Esophagus mucosa (tissue), 1 donor: ENCODE results near the gene FAM216A. TPM values are rescaled to one million over a fixed set of nuclear protein-coding genes. Genes with fewer than 3 reads are reported as not detected.
"Not testable (repeated sequence)": the region's sequence is repeated elsewhere in the genome, so short reads cannot be mapped to it uniquely, and the experiment has no call there.

Experiments used
- ATAC-seq: fragments of 200-7000 bp; cut with Tn5 transposase; one replicate; pipeline ENCODE4 v1.9.1; 2020
- total RNA-seq: library from RNA; stranded (reverse); gene quantifications from one replicate; pipeline ENCODE4 v1.2.4, GENCODE V29; 2023
- donor health status: DM: yes; HTN: yes; CAD: no.

Gene FAM216A
- total RNA-seq, 1 donor from 2014 or later: 2.2 TPM

DNA sequence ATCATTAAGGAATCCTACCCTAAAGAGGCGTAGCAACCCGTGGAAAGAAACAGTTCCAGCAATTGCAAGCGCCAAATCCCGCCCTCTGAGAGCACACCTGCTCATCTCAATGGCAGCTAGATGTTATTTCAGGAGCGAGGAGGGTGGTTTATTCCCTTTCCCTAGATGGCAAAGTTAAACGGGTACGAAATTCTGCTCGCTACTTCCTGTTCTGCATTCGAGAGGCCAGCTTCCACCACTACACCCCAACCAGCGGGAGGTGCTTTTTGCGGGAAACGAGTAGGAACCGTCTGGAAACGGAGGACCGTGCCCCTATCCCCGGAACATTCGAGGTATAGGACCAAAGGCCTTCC is 32.7 kb downstream of the FAM216A start:
- ATAC-seq: peak; percentile 65

DNA sequence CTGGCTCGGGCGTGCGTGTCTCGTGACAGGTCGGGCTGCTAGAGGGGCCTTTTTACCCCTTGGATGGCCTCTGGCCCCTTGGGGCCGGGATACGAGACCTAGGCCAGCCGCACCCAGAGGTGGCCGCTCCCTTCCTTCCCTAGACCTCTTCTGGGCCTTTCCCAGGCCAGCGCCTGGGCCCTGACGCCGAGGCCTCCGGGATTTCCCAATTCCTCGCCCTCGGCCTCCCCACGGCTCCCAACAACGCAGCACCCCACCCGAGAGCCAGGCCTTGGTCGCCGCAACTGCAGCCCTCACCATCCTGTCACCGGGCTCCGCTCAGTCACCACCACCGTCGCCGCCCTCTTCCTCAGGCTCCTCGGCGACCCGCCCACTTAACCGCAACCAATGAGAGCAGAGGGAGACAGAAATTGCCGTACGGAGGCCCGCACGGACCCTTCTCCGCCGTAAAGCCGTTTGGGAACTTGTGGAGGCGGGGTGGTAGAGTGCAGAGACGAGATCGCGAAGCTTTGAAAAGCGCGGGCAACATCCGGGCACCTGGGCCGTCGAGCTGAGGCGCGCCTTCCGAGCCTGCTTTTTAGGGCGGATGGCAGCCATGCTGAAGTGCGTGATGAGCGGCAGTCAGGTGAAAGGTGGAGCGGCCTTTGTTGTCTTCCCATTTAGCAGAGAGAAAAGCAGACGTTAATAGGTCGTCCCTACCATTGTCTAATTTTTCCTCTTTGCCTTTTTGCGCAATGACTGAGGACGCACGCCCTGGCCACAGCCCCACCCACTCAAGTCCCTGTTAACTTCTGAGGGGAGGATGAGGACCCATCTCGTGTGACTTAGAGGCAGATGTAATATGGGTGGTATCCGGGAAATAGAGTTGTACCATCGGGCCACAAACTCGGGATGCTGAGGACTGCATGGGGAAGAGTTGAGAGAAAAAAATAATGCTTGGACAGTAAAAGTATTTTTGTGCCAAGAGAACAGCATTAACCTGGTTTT is 33.4 kb downstream of the FAM216A start, which contains the start of the genes RAD9B and VPS29:
TSS of gene RAD9B (plus strand) at position 580 of the 987 bp plus-strand sequence. CDS start at position 587, 7 bp downstream.
TSS of gene VPS29 (minus strand) at position 360 of the 987 bp plus-strand sequence. CDS start at position 300, 60 bp downstream.
- ATAC-seq: peak; percentile 98

DNA sequence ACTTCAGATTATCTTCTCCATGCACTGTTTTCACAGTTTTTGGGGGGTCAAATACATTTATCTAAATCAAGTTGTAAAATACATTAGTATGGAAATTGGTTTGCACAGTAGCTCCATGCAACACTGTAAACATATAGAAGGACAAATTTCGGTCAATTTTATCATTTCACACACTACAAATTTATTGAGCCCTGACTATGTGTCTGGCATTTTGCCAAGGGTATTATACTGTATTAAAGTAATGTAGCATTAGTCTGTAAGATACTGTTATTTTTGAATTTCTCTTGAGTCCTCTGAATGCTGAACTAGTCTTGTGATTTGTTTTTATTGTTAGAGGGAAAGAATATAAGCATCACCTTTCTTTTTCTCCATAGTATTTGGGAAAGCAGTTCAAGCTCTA is 34.8 kb downstream of the FAM216A start:
- ATAC-seq: no peak

DNA sequence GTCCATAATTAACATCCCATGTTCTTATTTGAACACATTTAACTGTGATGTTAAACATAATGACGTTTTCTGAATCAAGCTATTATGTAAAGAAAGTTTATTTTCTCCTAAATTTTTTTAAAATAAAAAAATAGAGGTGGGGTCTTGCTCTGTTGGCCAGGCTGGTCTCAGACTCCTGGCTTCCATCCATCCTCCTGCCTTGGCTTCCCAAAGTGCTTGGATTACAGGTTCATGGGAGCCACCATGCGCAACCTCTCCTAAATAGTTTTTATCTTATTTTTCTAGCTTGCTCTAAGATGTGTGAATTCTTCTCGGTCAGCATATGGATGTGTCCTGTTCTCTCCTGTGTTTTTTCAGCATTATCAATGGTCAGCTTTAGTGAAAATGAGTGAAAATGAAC is 36.7 kb downstream of the FAM216A start:
- no peak for ATAC-seq

DNA sequence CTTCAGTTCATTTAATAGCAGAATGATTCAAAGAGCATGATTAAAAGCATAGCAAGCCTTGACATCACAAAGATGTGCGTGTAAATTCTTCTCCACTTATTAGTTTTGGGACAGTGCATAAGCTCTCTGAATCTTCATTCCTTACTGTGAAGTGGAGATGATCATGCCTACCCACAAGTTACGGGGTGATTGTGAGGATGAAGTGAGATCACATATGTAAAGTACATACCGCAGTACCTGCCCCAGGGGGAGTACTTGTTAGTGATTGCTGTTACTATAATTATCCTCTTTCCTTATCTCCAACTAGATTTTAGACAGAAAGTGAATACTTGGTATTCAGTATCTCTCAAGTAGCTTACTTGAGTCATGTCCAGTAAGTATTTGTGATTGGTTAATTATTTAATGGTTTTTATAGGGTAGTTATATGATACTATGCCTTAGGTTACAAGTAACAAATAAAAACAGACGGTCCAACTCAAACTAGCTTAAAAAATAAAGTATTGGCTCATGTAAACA is 39.5 kb downstream of the FAM216A start:
- ATAC-seq: no peak

DNA sequence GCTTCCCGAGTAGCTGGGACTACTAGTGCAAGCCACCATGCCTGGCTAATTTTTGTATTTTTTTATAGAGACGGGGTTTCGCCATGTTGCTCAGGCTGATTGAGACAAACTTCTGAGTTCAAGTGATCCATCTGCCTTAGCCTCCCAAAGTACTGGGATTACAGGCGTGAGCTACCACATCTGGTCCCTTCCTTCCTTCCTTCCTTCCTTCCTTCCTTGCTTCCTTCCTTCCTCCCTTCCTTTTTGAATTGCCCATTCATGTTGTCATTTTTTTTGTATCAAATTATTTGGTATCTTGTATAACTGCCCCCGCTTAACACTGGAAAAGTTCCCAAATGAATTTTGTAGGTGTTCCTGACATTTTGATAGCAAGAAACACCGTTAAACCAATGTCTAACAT is 45.2 kb downstream of the FAM216A start:
- ATAC-seq: no peak

DNA sequence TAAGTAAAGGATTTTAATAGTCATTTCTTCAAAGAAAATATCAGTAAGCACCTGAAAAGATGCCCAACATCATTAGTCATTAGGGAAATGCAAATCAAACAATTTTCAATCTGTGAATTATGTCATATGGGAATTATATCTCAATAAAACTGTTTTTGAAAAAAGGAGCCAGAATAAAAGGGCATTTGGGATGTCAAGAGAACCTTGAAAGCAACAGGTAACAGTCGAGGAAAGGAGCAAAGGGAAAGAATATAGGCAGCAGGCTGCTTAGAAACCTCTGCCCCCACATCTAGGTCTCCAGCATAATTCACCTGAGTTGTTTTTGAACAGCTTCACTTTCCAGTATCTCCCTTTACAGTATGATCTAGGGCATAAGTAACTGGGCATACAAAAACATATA is 45.7 kb downstream of the FAM216A start:
- no peak for ATAC-seq

DNA sequence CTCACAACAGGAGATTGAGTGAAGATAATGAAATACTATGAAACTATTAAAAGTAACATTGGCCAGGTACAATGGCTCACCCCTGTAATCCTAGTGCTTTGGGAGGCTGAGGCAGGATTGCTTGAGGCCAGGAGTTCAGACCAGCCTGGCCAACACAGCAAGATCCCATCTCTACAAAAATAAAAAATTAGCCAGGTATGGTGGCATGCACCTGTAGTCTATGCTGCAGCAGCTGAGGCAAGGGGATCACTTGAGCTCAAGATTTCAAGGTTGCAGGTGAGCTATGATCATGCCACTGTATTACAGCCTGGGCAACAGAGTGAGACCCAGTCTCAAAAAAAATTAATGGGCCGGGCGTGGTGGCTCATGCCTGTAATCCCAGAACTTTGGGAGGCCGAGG is 48.4 kb downstream of the FAM216A start:
- ATAC-seq: no peak

DNA sequence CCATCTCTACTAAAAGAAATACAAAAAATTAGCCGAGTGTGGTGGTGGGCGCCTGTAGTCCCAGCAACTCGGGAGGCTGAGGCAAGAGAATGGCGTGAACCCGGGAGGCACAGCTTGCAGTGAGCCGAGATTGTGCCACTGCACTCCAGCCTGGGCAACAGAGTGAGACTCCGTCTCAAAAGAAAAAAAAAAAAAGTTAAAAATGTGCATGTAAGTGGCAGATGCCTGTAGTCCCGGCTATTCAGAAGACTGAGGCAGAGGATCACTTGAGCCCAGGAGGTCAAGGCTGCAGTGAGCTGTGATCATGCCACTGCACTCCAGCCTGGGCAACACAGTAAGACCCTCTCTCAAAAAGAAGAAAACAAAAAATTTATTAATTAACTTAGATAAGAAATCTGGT is 49.4 kb downstream of the FAM216A start:
- ATAC-seq: not testable (repeated sequence)

DNA sequence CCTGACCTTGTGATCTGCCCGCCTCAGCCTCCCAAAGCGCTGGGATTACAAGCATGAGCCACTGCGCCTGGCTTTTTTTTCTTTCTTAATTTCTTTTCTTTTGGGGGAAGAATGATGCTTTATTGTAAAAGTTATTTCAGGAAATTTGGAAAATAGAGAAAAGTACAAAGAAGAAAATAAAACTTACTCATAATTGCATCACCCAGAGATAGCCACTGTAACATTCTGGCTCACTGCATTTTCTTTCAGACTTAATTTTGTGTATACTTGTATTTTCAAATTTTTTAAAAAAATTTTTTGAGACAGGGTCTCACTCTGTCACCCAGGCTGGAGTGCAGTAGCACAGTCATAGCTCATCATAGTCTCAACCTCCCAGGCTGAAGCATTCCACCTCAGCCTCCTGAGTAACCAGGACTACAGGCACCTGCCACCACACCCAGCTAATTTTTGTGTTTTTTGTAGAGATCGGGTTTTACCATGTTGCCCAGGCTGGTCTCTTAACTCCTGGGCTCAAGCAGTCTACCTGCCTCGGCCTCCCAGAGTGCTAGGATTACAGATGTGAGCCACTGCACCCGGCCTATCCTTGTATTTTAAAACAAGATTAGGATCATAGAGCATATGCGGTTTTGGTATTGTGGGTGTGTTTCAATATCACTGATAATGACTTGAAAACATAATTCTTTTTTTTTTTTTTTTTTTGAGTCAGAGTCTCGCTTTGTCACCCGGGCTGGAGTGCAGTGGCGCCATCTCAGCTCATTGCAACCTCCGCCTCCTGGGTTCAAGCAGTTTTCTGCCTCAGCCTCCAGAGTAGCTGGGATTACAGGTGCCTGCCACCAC is 52.4 kb downstream of the FAM216A start:
- not testable (repeated sequence) for ATAC-seq

DNA sequence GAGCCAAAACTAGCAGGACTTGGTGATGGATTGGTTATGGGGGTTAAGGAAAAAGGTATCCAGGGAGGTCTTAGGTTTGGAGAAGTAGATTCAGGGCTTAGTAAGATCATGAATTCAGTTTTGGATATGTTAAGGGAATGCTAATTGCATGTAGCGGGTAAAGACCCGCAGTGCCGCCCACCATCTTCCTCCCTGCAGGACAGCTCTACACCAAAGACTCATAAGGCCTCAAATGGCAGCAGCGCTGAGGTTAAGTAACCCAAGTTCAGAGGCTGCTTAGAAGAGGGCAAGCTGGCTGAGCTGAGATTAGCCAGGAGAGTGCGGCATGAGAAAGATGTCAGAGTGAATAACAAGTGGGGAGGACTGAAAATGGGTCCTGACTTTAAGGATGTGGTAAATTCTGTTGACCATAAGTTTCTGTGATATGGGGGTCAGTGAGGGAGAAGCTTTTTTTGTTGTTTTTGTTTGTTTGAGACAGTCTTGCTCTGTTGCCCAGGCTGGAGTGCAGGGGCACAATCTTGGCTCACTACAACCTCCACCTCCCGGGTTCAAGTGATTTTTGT is 59.7 kb downstream of the FAM216A start:
- no peak for ATAC-seq

DNA sequence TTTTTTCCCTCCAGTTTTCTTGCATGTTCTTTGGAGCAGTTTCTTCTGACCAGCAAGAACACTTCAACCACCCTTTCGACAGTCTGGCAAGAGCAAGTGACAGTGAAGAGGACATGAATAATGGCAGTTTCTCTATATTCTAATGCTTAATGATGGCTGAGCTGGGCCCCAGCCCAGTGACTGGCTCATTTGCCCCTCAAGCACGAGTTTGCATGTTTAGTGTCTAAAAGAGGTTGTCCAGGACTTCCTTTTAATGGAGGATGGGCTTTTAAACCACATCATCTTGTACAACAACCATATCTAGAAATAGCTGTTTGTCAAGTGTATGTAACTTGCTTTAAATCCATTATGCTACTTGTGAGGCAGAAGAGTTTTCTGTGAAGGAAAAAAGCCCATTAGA is 61.9 kb downstream of the FAM216A start:
- no peak for ATAC-seq

DNA sequence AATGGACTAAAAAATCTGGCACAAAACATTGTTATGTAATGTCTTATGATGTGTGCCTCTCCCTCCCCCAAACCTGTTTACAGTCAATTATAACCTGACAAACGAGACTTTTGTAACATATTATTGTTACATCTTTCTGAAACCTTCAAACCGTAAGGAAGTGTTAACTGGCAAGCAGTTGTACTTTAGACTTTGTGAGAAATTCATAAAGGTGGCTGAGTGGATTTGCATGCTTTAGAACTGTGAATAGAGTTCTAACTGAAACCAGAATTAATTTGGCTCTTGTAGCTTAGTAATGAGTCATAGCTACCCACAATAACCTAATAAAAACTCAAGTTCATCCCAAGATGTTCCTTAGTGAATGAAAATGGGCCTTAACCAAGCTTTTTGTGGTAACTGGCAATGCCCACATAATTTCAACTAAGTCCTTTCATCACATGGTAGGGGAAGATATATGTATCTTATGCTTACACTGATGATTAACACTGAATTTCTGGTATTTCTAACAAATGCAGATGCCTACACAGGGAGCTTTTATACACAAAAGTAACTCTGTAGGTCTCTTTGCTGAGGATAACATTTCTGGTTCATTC is 63.2 kb downstream of the FAM216A start:
- peak; percentile 75 for ATAC-seq

DNA sequence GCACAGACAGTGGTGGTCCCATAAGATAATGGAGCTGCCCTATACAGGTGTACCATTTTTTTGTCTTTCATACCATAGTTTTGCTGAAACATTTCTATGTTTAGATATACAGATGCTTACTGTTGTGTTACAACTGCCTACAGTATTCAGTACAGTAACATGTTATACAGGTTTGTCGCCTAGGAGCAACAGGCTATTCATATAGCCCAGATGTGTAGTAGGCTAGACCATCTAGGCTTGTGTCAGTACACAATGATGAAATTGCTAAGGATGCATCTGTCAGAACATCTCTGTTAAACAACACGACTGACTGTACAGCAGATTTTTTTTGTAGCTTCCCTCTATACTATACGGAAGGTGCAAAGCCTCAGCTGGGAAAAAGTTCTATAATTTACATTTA is 64.0 kb downstream of the FAM216A start:
- peak; percentile 74 for ATAC-seq

DNA sequence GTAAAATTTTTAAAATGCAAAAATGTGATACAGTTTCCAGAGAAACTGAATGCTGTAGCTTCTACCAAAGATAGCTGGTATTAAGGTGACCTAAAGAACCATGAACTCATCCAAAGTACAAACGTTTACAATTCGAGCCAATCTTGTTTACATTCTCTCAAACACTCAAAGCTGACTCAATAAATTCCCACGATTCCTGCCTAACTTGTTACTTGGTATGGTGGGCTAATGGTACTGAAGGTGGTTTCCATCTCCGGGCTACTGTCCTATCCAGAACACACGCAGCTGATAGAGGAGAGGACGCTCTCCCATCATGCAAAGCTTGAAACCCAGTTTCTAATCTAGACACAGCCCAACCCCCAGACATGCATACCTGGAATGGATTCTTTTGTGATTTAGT is 65.0 kb downstream of the FAM216A start:
- ATAC-seq: no peak

DNA sequence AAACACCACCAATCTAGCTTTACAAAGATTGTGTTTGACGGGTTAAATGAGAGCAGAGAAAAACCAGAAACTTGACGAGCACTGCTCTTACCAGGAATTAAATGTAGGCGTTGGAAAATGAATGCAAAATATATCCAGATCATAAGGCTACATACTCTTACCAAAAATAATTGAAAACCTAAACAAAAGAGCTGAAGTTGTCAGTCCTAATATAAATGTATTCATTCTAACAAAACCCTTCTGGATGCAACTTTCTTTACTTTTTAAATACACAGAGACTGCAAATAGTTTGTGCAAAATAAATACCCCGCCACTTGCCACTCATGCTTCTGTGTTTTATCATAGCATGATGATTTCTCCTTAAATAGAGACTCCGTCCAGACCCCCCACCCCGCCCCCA is 66.2 kb downstream of the FAM216A start:
- no peak for ATAC-seq

DNA sequence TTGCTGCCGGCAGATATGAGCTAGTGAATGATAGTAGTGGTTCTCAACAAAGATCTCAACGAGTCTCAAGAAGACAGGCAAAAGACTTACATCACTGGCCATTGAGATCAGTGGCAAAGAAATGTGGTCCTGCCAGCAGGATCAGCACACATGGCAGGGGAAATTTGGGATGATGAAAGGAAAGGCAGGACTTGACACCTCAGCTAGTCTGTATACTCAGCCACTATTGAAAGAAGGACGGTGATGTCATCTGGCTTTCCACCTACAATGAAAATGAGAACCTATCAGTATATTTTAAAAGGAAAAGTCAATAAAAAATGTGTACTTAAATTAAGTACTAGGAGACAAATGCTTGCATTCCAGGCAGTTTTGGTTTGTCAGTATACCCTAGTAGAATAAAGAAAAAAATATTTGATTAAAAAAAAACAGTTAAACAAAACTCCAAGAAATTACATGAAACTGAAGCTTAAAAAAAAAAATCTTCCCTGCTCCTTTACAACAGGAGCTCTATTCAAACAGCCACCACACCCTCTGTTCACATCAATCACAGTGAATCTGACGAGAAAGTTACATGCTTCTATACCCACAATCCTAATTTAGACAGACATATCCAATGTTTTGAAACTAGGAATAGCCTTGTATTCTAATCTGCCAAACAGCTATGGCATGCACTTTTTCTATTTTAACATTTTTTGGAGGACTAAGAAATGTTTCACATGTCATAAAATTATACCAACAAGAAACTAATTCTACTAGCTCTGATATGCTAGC is 68.4 kb downstream of the FAM216A start:
- no peak for ATAC-seq

DNA sequence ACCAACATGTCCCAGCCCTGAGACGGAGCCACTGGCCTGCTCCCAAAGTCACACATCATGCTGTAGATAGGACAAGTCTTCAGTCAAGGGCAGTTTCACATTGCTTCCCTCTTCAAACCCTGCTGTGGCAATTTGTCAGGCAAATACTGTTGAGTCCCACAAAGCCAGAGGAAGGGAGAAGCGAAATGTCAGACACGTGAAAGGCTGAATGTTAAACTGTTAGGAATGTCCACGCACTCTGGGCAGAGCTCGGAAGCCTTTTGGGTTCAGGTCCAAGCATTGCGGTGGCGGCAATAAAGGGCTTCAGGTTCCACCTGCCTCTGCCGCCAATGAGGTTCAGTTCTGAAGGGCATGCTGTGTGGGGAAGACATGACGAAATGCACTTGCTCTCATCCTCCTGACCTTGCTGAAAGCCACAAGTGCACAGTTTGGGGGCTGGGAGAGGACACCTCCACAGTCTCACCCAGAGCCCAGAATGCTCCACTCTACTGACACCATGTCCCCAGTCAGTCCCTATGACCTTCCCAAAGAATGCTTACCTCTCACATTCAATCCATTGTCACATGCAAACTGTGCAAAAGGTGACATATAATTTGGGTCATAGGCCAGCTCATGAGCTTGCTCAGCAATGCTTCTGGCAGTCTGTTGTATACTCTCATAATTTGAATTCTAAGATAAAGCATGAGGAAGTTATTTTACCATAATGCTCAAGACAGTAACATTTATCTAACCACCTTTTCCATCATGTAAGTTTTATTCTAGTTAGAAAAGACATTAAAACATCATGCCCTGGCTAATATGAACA is 69.2 kb downstream of the FAM216A start:
- ATAC-seq: peak; percentile 51

DNA sequence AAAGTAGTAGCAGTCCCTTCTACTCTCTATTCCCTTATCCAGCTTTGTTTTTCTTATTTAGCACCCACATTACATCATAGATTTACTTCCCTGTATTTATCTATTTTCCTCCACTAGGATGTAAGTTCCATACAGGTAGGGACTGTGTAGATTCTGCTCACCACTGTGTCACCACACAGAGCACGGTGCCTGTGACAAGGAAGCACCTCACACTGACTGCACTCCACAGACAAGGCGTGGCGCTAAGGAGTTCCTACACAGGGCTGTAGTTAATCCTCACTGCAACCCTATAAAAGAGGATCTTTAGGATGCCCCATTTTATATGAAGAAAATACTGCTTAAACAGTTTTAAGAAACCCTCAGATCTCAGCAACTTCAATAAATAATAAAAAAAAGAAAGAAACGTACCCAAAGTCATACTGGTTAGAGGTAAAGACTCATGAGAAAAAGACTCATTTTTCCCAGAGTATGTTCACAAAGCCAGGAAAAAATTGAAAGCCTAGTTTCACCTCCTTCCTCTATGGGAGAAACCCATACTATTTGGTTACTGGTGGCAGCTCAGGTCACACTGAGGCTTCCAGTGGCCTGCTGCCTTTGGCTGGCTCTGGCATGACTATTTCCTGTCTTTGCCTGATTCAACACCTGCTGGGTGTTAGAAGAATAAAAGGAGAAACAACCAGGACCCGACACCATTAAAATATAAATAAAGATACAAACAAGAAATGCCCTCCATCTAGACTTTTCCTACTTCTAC is 70.4 kb downstream of the FAM216A start:
- peak; percentile 91 for ATAC-seq
